ACHN (cell line): Measurements from ENCODE around the gene TDRD7.

Experiments
- DNase-seq: peaks from one replicate; pipeline ENCODE4 v3.0.0-alpha.2; 2015
- in situ Hi-C: cut with HindIII; loops from 2 replicates; pipeline ENCODE4 v1.10.0; 2017; ENCODE audit warnings: low sequenced_read_pairs, low pct_ligation_motif_present, low pct_unique_long_range_greater_than_20kb

Gene TDRD7

DNA sequence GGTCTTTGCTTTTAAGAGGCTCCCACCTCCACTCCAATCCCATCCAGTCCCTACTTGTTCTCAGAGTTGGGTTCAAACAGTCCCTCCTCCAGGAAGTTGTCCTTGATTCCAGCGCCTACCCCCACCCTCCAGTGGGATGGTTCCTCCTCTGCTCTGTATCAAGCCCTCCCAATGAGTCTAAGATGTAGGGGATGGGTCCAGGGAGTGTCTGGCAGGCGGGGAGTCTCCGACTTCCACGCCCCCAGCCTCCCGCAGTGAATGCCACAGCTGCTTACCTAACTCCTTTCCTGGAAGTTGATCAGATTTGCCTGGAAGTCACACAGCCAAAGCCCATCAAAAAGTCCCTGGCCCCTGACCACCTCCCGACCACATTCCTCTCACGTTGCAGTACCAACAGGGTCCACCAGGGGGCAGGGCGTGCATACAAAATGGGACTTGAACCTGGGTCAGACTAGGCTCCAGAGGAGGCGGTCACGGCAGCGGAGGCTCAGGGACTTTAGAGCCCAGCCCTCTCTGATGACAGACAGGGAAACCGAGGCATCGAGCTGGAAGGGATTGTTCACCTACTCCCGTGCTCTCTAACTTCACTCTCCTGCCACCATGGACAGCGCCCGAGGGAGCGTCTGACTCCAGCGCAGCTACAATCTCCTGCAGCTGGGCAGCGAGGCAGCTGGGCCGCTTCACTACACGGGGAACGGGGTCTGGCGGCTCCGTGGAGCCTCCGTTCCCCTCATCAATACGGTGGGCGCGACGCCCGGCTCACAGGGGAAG is 25.0 kb upstream of the TDRD7 start:
- DNase-seq, result peak; percentile 67
- in situ Hi-C loops, result no loop called here

DNA sequence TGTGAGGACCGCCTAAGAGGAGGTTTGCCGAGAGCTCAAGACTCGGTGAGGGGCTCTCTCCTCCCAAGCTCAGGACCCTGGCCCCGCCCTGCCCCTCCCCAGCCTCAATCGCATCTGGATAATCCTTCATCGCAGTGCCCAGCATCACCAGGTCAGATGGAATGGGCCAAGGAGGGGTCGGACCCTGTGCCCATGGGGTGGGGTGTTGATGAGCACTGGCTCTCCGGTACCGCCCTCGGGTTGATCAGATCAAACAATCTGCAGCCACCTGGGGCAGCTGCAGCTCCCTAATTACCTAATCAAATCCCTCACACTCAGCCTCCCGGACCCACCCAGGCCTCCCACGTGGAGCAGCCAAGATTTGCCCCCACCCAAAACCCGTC is 24.4 kb upstream of the TDRD7 start:
- DNase-seq, result no peak
- in situ Hi-C loops, result no loop called here

DNA sequence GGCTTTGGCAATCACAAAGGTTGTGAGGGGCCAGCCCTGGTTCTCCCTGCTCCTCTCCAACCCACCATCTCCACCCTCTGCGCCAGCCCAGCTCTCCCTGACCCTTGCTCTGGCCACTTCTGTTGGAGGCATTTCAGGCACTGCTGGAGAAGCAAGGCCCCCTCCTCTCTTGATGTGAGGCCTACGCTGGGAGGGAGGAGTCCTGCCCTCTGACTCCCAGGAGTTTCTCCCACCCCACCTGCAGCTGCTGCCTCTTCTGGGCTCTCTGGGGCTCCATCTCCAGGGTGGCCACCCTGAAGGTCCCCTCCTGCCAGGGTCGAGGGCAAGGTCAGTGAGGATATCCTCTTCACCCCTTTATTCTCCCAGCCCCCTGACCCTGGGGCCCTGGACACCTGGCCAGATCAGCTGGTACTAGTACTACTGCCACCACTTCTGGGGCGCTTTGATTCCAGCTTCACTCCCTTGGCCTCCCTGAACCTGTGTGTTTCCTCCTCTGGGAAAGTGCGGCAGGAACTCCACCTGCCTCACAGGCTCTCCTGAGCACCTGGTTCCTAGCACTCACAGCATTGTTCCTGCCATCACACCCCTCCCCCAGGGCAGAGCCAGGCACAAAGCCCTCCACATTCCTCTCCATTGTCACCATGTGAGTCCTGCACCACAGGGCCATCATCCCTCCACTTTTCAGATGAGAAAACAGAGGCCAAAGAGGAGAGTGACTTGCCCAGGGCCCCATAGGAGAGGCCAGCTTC is 23.8 kb upstream of the TDRD7 start:
- DNase-seq, result no peak
- in situ Hi-C loops, result no loop called here

DNA sequence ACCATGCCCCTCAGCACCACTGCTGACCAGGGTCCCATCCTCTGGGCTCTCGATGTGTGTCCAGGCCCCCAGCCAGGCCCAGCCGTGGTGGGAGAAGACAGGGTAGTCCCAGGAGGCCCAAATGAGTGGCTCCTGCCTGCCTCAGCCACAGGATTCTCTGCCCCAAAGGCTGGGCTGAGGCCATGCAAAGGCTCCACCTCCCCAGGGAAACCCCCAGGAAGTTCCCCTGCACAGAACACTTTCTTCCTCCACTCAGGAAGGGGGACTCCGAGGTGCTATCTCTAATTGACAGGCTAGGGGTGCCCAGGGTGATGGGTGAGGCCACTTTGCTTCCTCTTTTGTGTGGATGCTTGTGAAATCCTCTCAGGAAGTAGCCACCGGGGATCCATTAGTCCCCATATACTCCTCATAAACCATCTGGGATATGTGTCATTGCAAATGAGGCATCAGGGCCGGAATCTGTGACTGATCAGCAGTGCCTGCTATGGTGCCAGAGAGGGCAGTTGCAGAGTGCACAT is 23.1 kb upstream of the TDRD7 start:
- in situ Hi-C loops, result no loop called here
- no peak for DNase-seq

DNA sequence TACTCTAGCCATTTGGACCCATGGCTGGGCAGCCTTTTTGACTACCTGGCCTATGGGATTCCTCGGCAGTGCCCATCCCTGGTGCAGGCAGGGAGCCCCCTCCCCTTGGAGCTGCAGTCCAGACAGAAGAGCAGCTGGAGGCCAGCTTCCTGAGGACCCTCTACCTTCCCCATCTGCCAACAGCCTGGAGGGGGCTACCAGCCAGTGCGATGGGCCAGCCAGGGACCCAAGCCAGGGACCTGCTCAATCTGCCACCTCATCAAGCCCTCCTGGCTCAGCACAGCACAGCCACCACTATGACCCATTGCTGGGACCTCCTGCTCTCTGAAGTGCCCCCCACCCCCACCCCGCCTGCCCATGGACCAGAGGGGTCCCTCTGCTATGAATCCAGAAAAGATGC is 22.6 kb upstream of the TDRD7 start:
- in situ Hi-C loops, result no loop called here
- no peak for DNase-seq

DNA sequence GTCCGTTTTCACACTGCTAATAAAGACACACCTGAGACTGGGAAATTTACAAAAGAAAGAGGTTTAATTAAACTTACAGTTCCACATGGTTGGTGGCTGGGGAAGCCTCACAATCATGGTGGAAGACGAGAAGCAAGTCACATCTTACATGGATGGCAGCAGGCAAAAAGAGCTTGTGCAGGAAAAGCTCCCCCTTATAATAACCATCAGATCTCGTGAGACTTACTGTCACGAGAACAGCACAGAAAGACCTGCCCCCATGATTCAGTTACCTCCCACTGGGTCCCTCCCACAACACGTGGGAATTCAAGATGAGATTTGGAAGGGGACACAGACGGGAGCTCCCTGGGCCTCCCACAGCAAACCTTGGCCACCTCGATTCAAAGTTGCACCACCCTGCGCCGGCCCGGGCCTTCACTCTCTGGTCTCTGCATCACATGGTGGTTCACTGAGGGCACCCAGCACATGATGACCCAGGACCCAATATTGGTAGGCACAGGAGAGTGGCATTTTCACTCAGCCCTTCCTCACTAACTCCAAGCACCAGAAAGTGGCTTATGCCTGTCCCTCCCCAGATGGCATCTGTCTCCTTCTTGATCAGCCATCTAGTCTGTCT is 21.0 kb upstream of the TDRD7 start:
- DNase-seq, result no peak
- in situ Hi-C loops, result no loop called here

DNA sequence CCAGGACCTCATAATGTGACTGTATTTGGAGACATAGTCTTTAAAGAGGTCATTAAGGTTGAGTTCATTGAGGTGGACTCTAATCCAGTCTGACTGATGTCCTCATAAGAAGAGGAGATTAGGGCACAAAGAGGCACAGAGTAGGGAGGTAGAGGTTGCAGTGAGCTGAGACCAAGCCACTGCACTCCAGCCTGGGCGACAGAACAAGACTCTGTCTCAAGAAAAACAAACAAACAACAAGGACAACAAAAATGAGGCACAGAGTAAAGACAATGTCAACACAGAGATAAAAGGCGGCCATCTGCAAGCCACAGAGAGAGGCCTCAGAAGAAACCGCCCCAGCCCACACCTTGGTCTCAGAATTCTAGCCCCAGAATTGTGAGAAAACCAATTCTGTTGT is 17.0 kb upstream of the TDRD7 start:
- in situ Hi-C loops, result no loop called here
- no peak for DNase-seq

DNA sequence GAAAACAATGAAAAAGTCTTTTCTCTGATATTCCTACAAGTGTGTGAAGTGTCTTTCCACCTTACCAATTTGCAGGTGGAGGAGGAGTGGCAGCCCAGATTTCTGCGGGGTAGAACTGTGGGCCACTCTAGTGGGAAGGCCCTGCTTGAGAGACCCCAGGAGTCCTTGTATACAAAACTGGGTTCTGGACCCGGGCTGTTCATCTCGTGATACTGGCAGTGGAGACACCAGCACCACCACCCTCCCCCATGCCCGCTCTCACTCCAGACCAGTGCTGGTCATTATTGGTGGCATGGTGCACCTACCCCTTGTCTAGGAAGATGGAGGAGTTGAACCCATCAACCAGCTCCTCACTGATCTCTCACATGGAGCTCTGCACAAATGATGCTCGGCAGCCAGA is 16.2 kb upstream of the TDRD7 start:
- in situ Hi-C loops, result no loop called here
- no peak for DNase-seq

DNA sequence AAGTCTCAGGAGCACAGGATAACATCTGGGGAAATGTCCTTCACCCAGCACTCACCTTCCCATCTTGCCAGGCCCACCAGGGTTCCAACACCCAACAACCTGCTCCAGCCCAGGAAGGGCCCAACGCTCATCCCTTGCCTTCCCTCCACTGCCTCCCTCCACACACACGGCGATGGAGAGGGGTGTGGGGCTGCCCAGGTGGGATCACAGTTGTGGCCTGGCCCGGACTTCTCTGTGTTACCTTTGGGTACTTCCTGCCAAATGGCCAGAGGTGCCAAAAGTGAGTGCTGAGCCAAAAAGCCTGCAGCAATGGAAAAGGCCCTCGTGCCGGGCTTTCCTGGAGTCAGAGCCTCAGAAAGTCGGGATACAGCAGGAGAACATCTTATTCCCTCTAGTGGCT is 15.6 kb upstream of the TDRD7 start:
- in situ Hi-C loops, result no loop called here
- DNase-seq, result no peak

DNA sequence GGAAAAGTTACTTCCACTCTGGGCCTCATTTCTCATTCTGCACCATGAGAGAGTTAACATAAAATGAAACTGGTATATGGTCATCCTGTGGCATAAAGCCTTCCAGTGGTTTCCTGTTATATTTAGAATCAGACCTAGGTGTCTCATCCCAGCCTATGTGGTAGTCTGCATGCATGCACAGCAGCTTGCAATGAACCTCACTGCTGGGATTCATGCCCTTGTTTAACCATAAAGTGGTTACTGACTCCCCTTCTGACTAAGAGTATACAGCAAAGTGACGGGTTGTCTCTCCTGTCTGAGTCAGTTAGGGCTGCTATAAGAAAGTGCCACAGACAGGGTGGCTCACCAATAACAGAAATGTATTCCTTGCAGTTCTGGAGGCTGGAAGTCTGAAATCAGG is 14.7 kb upstream of the TDRD7 start:
- in situ Hi-C loops, result no loop called here
- no peak for DNase-seq

DNA sequence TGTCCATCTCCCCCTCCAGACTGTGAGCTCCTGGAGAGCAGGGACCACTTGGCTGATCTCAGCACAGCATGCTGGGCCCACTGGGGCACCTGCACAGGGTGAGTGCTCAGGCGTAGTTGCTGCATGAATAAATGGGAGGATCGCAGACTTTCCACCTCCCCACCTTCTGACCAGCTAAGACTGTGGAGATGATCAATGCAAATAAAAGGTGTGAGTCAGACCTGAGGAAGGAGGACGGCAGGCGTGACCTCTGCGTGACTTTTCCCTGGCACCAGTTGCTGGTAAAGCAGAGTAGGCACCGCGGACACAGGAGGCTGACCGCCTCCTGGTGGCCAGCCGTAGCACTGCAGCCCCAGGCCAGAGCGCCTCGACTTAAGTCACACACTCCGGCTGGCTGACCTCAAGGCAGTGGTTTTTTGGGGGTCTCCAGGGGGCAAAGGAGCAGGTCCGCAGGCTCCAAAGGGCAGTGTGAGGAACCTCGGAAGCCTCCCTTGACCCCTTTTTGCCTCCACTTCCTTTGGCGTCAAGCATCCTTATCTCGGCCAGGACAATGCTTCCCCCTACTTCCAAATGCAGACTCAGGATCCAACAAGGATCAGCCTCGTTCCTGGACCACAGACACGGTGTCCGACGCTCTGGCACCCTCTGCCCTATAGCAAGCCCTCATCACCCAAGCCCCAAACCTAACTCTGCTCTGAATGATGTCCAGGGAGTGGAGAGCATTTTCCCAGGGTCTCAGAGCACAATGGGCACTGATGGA is 12.7 kb upstream of the TDRD7 start:
- peak; percentile 77 for DNase-seq
- in situ Hi-C loops, result no loop called here

DNA sequence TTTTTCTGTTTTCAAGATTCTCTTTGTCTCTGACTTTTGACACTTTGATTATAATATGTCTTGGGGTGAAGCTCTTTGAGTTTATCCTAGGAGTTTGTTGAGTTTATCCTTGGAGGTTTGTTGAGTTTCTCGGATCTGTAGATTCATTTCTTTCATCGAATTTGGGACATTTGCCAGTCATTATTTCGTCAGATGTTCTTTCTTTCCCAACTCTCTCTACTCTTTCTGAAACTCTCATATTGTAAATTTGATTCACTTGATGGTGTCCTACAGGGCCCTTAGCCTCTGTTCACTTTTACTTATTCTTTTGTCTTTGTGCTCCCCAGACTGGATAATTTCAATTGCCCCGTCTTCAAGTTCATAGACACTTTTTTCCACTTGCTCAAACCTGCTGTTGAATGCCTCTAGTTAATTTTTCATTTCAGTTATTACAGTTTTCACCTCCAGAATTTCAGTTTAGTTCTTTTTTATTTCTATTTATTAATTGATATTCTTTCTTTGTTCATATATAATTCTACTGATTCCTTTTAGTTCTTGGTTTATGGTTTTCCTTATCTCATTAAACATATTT is 8.1 kb upstream of the TDRD7 start:
- in situ Hi-C loops, result no loop called here
- DNase-seq, result no peak

DNA sequence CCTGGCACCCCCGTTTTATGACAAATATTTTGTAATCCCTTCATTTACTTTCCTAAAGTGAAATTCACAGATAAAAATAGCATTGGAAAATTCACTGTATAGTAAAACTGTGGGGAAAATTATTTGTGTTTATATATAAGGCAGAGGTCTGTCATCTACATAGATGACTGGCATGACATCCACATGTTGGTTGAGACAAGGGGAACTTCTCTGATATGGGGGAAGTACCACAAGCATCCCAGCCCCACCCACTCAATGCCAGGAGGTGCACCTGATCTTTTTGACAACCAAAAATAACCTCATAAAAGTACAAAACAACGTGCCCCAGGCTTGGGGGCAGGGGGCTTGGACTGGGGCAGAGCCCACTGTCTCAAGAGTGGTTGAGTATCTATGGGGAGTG is 6.3 kb upstream of the TDRD7 start:
- no peak for DNase-seq
- in situ Hi-C loops, result no loop called here

DNA sequence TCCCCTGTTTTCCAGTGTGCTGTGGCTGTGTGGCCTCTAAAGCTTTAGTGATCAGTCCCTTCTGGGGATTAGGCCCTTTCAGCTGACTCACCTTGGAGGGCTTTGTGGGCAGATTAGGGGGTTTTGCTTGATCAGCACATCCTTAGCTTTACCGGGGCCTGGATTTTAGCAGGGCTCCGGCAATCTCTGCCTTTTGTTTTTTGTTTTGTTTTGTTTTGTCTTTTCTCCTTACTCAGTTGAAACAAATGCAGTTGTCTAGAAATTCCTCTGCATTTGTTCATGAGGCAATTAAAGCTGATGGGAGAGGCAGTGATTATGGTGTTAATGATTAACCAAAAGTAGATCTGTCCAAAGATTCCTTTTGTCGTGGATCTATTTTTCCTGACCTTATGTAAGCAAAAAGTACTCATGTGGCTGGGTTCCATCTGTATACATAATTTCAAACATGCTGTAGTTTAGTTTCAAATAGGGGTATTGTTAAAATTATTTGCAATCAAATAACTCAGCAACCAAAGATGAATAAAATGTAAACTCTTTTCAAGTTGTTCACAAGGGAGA is 5.2 kb upstream of the TDRD7 start:
- in situ Hi-C loops, result no loop called here
- no peak for DNase-seq

DNA sequence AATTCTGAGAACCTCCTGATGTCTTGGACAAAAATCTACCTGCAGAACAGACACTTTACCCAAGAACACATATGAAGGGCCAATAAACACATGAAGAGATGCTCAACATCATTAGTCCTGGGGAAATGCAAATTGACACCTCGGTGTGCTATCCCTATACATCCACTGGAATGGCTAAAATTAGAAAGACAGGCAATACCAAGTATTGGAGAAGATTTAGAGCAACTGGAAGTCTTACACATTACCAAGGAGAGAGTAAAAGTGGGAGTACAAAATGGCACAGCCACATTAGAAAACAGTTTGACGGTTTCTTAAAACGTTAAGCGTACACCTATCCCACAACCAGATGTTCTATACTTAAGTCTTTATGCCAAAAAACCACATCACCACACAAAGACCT is 3.3 kb upstream of the TDRD7 start:
- in situ Hi-C loops, result no loop called here
- no peak for DNase-seq

DNA sequence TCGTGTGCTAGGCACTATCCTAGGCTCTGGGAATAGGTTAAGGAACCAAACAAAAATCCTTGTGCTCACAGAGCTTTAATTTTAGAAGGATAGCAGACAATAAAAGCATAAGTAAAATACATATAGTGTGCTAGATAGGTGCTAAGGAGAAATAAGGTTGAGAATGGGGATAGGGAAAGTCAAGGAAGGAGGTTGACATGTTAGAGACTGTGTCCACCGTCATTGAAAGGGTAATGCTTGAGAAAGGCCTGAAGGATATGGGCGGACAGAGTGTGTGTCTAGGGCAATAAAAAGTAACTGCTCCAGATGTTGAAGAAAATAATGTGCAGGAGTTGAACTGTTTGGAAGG is 482 bp upstream of the TDRD7 start:
- DNase-seq, result no peak
- in situ Hi-C loops, result no loop called here

DNA sequence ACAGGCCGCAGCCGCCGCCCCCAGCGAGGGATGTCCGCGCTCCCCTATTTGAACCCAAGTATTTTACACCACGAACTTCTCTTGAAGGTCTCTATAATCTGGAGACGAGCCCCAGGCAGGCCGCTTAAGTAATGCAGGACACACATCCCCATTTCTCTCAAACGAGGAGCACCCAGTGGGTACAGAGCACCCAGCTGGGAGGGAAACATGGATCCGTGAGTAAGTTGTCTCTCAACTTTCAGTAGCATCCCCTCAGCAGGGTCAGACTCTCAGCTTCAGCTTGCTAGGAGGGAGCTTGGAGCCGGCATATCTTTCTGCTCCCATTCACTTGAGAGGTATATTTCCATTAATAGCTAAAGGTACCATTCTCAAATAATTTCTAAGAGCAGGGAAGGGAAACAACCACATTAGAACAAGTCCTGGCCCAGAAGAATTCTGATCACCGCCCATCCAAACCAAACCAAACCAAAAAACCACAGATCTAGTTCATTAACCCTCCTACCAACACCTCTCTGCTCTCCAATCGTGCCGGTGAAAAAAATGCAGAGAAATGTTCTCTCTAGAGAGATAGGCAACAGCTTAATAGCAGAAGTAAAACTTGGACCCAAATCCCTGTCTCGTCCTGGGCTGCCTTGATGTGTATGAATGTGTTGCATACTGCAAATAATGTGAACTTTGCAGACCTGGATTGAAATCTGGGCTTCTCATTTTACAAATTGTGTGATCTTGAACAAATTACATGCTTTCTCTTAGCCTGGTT is 910 bp downstream of the TDRD7 start:
- peak; percentile 4 for DNase-seq
- in situ Hi-C loops, result no loop called here

DNA sequence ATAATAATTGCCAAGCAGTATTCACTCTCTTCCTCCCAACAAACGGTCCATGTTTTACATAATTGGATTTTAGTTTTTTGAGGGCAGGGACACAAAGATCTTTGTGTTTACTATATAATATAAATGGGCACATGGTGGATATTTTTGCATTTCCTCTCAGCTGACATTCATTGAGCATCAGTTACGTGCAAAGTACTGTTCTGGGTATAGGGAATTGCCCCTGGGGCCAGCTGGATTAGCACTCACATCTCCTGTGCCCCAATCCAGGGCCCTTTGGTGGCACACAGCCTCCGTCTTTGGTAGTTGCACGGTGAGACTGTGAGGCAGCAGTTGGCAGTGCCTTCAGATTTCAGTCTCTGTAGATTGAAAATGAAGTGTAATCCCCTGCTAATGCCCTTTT is 1.6 kb downstream of the TDRD7 start:
- in situ Hi-C loops, result no loop called here
- no peak for DNase-seq
